GM23248 (cell line): ENCODE measurements around the gene PVR.

Source experiments
- EZH2 ChIP-seq: fragments of 200-600 bp; sonication (generic); IDR thresholded peaks from 2 replicates; pipeline ENCODE4 v1.6.1; 2018; ENCODE audit warnings: antibody characterized with exemption, mild to moderate bottlenecking; ENCODE audit not compliant: insufficient read depth, poor library complexity, severe bottlenecking
- EZH2phosphoT487 ChIP-seq: fragments of 200-600 bp; sonication (generic); IDR thresholded peaks from 2 replicates; pipeline ENCODE4 v1.6.1; 2018; ENCODE audit warnings: antibody characterized with exemption, moderate library complexity, mild to moderate bottlenecking, low read depth; ENCODE audit not compliant: insufficient read depth

DNA sequence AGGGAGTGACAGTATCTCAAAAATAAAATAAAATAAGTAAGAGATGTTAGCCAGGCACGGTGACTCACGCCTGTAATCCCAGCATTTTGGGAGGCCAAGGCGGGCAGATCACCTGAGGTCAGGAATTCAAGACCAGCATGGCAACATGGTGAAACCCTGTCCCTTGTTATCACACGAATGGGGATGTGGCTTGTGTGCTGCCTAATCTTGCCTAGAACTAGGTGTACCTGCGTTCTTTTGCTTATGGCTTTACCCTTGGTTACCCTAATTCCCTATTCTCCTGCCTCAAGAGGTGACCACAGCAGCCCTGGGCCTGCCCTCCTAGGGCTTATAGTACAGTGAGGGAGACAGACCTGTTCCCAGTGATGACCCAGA, 6.3 kb upstream of the PVR start:
- TF ChIP-seq EZH2 (no peak), EZH2phosphoT487 (no peak)
